OCI-LY1 (cell line): ENCODE results near the gene XIRP2.

ENCODE experiments used
- EZH2 ChIP-seq: fragments of 200-600 bp; sonication (generic), shearing (Covaris generic); IDR thresholded peaks from 2 replicates; pipeline ENCODE4 v1.8.0; 2017; ENCODE audit warnings: borderline replicate concordance, mixed run types, mild to moderate bottlenecking, antibody characterized with exemption, low read length, moderate library complexity, mixed read lengths
- TF ChIP-seq, protein P1 (sequence below): fragments of 200-600 bp; sonication (generic), shearing (Covaris generic); IDR thresholded peaks from 2 replicates; pipeline ENCODE4 v1.5.1; 2017; ENCODE audit warnings: mild to moderate bottlenecking, antibody characterized with exemption, low read length, moderate library complexity, mixed read lengths

GRCh38 chr2:167200019-167200418 is 311.7 kb downstream of the XIRP2 start:
- TF ChIP-seq, protein P1, sequence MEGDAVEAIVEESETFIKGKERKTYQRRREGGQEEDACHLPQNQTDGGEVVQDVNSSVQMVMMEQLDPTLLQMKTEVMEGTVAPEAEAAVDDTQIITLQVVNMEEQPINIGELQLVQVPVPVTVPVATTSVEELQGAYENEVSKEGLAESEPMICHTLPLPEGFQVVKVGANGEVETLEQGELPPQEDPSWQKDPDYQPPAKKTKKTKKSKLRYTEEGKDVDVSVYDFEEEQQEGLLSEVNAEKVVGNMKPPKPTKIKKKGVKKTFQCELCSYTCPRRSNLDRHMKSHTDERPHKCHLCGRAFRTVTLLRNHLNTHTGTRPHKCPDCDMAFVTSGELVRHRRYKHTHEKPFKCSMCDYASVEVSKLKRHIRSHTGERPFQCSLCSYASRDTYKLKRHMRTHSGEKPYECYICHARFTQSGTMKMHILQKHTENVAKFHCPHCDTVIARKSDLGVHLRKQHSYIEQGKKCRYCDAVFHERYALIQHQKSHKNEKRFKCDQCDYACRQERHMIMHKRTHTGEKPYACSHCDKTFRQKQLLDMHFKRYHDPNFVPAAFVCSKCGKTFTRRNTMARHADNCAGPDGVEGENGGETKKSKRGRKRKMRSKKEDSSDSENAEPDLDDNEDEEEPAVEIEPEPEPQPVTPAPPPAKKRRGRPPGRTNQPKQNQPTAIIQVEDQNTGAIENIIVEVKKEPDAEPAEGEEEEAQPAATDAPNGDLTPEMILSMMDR: no peak
- TF ChIP-seq EZH2: no peak
